Central memory CD8-positive, alpha-beta T cell (primary cell): ENCODE measurements around the gene JMJD8.
"Not testable (repeated sequence)": the region's sequence is repeated elsewhere in the genome, so short reads cannot be mapped to it uniquely, and the experiment has no call there.

Experiments used
- ATAC-seq: fragments of 150-1000 bp; cut with Tn5 transposase; replicated peaks from 2 replicates; pipeline ENCODE4 v1.10.0; 2022; ENCODE audit warnings: mild to moderate bottlenecking, moderate FRiP score, moderate number of reproducible peaks; ENCODE audit not compliant: poor library complexity, severe bottlenecking; ENCODE audit errors: extremely low read depth
- DNase-seq, 2 donors: peaks; one replicate each; pipeline ENCODE4 v3.0.0; 2021; ENCODE audit warnings: low spot score in 2 of 2
- H3K27ac Mint-ChIP-seq: one replicate; pipeline ENCODE4 v1.8.0; 2022; ENCODE audit warnings: low read depth, mild to moderate bottlenecking, moderate library complexity, mixed read lengths
- H3K27me3 Mint-ChIP-seq: one replicate; pipeline ENCODE4 v1.8.0; 2022; ENCODE audit warnings: mixed read lengths
- H3K36me3 Mint-ChIP-seq: one replicate; pipeline ENCODE4 v1.8.0; 2022; ENCODE audit warnings: mild to moderate bottlenecking, moderate library complexity, mixed read lengths; ENCODE audit not compliant: insufficient read depth
- H3K4me1 Mint-ChIP-seq: one replicate; pipeline ENCODE4 v1.8.0; 2022; ENCODE audit warnings: mixed read lengths
- H3K4me3 Mint-ChIP-seq: one replicate; pipeline ENCODE4 v1.8.0; 2022; ENCODE audit warnings: mild to moderate bottlenecking, moderate library complexity, mixed read lengths
- H3K9me3 Mint-ChIP-seq: one replicate; pipeline ENCODE4 v1.8.0; 2022; ENCODE audit warnings: mixed read lengths

The JMJD8 gene

DNA sequence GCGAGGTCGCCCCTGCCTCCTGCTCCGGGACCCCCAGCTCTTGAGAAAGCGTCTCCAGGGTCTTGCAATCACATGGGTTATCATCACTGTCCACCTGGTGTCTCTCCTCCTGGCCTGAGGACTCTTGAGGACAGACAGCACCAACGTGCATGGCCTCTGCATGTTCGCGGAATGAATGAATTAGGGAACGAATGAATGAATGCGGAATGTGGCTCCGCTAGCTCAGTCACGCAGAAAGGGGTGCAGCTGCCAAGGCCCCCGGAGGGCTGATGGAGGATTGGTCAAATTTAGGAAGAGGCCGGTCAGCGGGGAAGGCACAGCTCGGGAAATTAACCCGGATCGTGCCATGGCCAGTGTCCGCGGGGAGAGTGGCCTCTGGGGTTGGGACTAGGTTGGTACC lies 18.2 kb upstream of the JMJD8 start:
- no peaks in the 10 kb centered on the region for H3K9me3 Mint-ChIP-seq
- H3K36me3 Mint-ChIP-seq, result peaks cover 4% of the 10 kb centered on the region
- DNase-seq, result no peak
- peaks cover 25% of the 10 kb centered on the region for H3K27me3 Mint-ChIP-seq
- H3K27ac Mint-ChIP-seq, result no peak overlapping the region
- no peak overlapping the region for H3K4me3 Mint-ChIP-seq
- no peaks in the 10 kb centered on the region for H3K4me1 Mint-ChIP-seq
- ATAC-seq, result no peak

DNA sequence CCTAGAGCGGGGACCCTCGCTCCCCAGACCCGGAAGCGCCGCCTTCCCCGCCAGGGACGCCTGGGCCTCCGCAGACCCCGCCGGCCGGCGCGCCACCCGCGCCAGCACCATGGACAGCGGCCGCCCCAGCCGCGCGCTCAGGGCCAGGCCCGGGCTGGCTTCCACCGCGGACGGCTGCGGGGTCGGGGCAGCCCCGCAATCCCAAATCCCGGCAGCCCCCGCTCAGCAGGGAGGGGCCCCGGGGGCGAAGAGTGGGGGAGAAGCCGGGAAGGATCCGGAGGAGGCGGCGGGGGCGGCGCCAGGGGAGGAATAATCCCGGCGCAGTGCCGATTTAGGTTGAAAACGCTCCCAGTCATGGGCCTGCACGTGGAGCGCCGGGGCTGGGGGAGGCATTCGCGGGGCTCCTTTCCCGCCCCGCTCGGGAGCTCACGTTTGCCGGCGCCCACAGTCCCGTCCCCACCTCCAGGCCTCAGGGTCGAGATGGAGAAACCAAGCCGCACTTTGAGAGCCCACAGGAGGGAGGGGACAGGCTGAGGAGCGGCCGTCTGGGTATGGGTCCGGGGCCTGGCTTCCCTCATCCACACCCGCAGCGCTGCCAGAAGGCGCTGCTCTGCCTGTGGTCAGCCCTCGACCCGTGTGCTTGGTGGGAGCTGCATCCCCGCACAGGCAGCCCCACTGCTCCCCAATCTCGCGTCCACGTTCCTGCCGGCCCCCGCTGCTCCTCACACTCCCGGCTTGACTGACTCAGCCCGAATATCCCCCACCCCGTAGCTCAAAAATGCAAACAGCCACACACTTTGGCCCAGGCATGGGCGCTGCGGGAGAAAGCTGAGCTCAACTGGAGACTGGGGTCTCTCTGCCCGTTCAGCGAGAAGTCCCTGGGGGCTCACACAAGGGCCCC lies 16.8 kb upstream of the JMJD8 start:
- H3K9me3 Mint-ChIP-seq, result no peaks in the 10 kb centered on the region
- no peak for DNase-seq
- H3K27ac Mint-ChIP-seq, result no peak overlapping the region
- ATAC-seq, result no peak
- peaks cover 4% of the 10 kb centered on the region for H3K36me3 Mint-ChIP-seq
- H3K4me1 Mint-ChIP-seq, result peaks cover 4% of the 10 kb centered on the region
- no peak overlapping the region for H3K4me3 Mint-ChIP-seq
- peaks cover 16% of the 10 kb centered on the region for H3K27me3 Mint-ChIP-seq

DNA sequence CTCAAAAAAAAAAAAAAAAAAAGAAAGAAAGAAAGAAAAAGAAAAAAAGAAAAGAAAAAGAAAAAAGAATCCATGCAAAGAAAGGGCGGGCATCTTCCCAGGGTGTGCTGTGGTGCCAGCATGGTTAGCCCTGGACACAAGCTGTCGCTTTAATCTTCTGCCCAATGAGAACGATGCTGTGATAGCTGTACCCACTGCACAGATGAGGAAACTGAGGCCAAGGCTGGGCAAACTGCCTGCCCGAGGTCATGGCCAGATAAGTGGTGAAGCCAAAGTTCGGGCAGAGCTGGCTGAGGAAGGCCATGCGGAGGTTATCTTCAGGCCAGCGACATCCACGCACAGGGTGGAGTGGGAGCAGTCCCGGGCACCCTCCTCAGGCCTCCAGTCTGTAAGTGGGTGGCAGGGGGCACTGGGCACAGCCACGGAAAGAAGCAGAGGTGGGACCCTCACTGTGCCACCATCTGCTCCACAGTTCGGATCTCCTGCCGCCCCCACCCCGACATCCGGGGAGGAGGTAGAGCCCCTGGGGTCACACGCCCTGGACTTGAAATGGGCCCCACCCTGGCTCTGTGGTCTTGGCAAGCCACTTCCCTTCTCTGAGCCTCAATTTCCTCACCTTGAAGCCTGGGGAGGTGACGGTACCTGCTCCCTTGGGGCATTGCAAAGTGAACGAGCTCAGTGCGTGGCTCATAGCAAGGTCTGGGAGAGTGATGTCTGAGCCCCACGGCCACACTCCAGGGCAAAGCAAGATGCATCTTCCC lies 15.0 kb upstream of the JMJD8 start:
- ATAC-seq, result no peak
- DNase-seq, result no peak
- peaks cover 7% of the 10 kb centered on the region for H3K36me3 Mint-ChIP-seq
- H3K9me3 Mint-ChIP-seq, result no peaks in the 10 kb centered on the region
- H3K27me3 Mint-ChIP-seq, result peaks cover 16% of the 10 kb centered on the region
- no peak overlapping the region for H3K27ac Mint-ChIP-seq
- peaks cover 9% of the 10 kb centered on the region for H3K4me1 Mint-ChIP-seq
- no peak overlapping the region for H3K4me3 Mint-ChIP-seq

- Mint-ChIP-seq H3K36me3 (peaks cover 10% of the 10 kb centered on the region), H3K4me1 (peaks cover 20% of the 10 kb centered on the region), H3K4me3 (peak overlapping the region; percentile 70), H3K27me3 (peaks cover 10% of the 10 kb centered on the region), H3K9me3 (peaks cover 5% of the 10 kb centered on the region), H3K27ac (no peak overlapping the region)
- peak in 1 of 2 donors; percentile 34 for DNase-seq
- peak; percentile 60 for ATAC-seq
Measured at GRCh38 chr16:695355-696089, 11.4 kb upstream of the JMJD8 start.

DNA sequence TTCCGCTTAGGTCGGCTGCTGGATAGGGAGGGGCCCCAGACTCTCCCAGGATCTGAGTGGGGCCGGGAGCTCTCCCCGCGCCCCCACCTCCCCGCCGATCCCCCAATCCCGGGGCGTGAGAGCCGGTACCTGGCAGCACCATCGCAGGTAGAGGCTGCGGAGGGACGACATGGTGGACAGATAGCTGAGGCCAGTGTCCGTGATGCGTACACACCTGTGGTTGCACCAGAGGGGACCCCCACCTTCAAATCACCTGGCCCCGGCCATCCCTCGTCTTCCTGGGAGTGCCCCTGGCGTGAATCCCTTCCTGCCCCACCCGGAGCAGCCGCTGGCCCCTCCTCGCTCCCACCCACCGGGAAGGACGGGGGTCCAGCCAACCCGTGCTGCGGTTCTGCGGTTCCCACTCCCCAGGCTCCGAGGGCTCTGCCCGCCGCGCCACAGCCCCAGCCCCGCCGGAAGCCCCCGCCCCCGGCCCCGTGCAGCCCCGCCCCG lies 10.8 kb upstream of the JMJD8 start:
- Mint-ChIP-seq H3K36me3 (peaks cover 12% of the 10 kb centered on the region), H3K4me1 (peaks cover 20% of the 10 kb centered on the region), H3K27ac (no peak overlapping the region), H3K4me3 (peak overlapping the region; percentile 70), H3K27me3 (peaks cover 10% of the 10 kb centered on the region), H3K9me3 (peaks cover 5% of the 10 kb centered on the region)
- ATAC-seq, result no peak
- no peak for DNase-seq

GRCh38 chr16:694187-694862 lies 10.2 kb upstream of the JMJD8 start:
- Mint-ChIP-seq H3K4me3 (peak overlapping the region; percentile 70), H3K36me3 (peaks cover 12% of the 10 kb centered on the region), H3K27ac (no peak overlapping the region), H3K27me3 (peaks cover 10% of the 10 kb centered on the region), H3K4me1 (peaks cover 20% of the 10 kb centered on the region), H3K9me3 (peaks cover 5% of the 10 kb centered on the region)
- DNase-seq (no peak), ATAC-seq (no peak)

DNA sequence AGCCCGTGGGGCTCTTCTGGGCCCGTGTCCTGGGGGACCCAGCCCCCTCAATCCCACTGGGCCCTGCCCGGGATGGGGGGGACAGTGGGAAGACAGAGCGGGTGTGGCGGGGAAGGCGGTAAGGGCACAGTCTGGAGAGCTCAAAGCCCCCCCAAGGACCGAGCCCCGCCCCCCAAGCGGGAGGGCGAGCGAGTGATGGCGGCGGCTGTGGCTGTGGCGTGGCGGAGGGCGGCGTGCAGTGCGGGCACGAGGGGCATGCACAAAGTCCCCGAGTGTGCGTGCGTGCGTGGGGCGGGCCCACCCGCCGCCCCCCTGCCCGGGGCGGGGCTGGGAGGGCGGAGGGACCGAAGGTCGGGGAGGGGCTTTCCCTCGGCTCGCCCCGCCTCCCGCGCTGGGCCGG lies 9.6 kb upstream of the JMJD8 start:
- Mint-ChIP-seq H3K27ac (no peak overlapping the region), H3K9me3 (peaks cover 5% of the 10 kb centered on the region), H3K4me3 (peak overlapping the region; percentile 70), H3K4me1 (peaks cover 20% of the 10 kb centered on the region), H3K27me3 (peaks cover 10% of the 10 kb centered on the region), H3K36me3 (peaks cover 12% of the 10 kb centered on the region)
- ATAC-seq (no peak), DNase-seq (no peak)

DNA sequence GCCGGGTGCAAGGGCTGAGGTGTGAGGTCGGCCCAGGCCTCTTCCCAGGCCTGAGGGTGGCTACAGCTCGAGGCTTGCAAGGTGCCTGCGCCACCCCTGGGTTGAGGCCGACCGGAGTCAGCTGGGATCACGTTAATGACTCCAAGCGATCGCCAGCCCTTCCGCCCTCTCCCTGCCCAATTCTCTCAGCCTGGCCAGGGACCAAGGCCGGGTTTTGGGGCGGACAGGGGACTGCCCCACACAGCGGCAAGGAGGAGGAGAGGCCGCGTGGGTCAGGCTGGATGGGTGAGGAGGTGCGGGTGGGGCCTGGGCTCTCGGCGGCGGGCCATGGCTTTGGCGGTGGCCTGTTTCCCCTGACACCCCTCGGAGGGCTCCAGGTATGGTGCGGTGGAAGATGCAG lies 9.2 kb upstream of the JMJD8 start:
- H3K4me1 Mint-ChIP-seq, result peaks cover 20% of the 10 kb centered on the region
- H3K9me3 Mint-ChIP-seq, result peaks cover 5% of the 10 kb centered on the region
- DNase-seq, result no peak
- ATAC-seq, result no peak
- peaks cover 10% of the 10 kb centered on the region for H3K27me3 Mint-ChIP-seq
- no peak overlapping the region for H3K27ac Mint-ChIP-seq
- H3K36me3 Mint-ChIP-seq, result peaks cover 12% of the 10 kb centered on the region
- H3K4me3 Mint-ChIP-seq, result peak overlapping the region; percentile 22

DNA sequence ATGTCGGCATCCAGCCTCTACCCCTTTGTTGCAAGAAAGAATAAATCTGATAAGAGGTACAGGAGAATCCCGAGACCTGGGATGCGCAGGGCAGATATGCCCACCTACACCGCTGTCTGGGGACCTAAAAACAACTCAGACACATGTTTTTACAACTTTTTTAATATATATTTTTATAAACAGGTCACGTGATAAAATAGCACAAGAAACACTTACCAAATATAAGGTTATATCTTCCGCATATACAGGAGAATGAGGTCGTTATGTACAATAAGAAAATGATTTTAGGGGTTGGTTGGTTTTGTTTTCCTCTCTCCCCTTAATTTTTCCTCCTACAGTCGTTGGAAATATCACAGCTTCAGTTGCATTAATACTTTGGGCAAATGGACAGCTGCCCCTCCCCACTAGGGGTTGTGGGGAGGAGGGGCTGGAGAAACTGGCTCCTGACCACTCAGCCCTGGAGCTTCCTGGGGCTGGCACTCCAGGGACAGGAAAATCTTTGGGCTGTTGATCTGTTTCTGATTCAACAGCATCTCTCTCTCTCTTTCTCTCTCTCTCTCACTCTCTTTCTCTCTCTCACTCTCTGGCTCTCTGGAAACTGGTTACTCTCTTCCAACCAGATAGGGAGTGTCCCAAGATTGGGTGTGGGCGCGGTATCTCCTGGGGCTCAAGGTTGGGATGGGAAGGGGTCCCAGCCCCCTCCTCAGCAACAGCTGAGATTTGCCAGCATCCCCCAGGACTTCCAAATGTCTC lies 8.4 kb upstream of the JMJD8 start:
- peak overlapping the region; percentile 22 for H3K4me3 Mint-ChIP-seq
- peaks cover 20% of the 10 kb centered on the region for H3K4me1 Mint-ChIP-seq

GRCh38 chr16:691242-691641 lies 7.1 kb upstream of the JMJD8 start:
- H3K27ac Mint-ChIP-seq, result peak overlapping the region; percentile 93
- peak overlapping the region; percentile 87 for H3K4me3 Mint-ChIP-seq
- ATAC-seq, DNase-seq, H3K9me3 Mint-ChIP-seq: not testable (repeated sequence)
- H3K4me1 Mint-ChIP-seq, result peaks cover 19% of the 10 kb centered on the region
- H3K27me3 Mint-ChIP-seq, result peaks cover 10% of the 10 kb centered on the region
- H3K36me3 Mint-ChIP-seq, result peaks cover 12% of the 10 kb centered on the region

More for the DNA sequence above, 8.4 kb upstream of the JMJD8 start:
- Mint-ChIP-seq H3K27ac (no peak overlapping the region), H3K27me3 (peaks cover 10% of the 10 kb centered on the region), H3K36me3 (peaks cover 12% of the 10 kb centered on the region), H3K9me3 (peaks cover 5% of the 10 kb centered on the region)
- no peak for ATAC-seq
- no peak for DNase-seq

DNA sequence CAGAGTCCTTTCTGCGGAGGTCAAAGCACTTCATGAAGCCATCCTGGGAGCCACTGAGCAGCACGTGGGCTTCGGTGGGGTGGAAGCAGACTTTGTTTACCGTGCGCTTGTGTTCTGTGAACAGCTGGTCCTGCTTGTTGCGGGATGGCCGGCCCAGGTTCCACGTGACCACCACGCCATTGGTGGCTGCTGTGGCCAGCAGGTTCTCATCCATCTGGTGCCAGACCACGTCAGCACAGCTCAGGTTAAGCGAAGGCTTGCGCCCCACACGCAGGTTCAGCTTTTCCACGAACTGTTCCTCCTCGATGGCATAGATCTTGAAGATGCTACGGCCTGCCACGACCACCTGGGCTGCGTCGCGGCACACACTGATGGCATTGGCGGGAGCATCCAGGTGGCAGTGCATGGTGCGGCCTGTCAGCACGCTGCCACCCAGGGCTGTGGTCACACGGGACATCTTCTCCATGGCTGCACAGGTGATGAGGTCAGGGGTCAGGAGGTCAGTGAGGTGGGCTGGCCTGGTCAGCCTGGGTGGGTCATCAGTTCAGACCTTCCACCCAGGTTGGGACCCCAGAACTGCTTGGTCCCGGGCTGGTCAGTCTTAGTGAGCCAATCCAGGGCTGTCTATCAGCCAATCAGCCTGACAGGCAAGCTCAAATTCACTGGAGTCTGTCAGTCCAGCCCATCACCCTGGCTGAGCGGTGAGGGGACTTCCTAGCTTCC lies 5.2 kb upstream of the JMJD8 start:
- Mint-ChIP-seq H3K4me1 (peaks cover 15% of the 10 kb centered on the region), H3K36me3 (peaks cover 11% of the 10 kb centered on the region), H3K9me3 (peaks cover 5% of the 10 kb centered on the region), H3K27me3 (peaks cover 10% of the 10 kb centered on the region), H3K27ac (peak overlapping the region; percentile 93), H3K4me3 (peak overlapping the region; percentile 87)
- DNase-seq (no peak), ATAC-seq (no peak)
